Neural cell (in vitro differentiated cells): Measurements from ENCODE around the gene VWA1. TPM values are rescaled to one million over a fixed set of nuclear protein-coding genes. Genes with fewer than 3 reads are reported as not detected.
"Not testable (repeated sequence)": the region's sequence is repeated elsewhere in the genome, so short reads cannot be mapped to it uniquely, and the experiment has no call there.

ENCODE experiments used
- H2AFZ ChIP-seq: fragments of 200-600, 300-800 bp; sonication (generic), shearing (Covaris generic); 2 replicates; pipeline ENCODE4 v1.6.0; 2014; ENCODE audit warnings: low read depth, mild to moderate bottlenecking, antibody characterized with exemption, low read length, moderate library complexity
- H3F3A ChIP-seq: fragments of 200-600 bp; shearing (Covaris generic); 2 replicates; pipeline ENCODE4 v1.6.1; 2016; ENCODE audit warnings: mild to moderate bottlenecking, moderate library complexity, mixed read lengths, antibody characterized with exemption, low read length; ENCODE audit not compliant: insufficient read depth, poor library complexity, severe bottlenecking
- H3K27ac ChIP-seq: fragments of 200-600, 300-800 bp; sonication (generic), shearing (Covaris generic); 2 replicates; pipeline ENCODE4 v1.5.1; 2014; ENCODE audit warnings: mild to moderate bottlenecking, low read length, moderate library complexity
- H3K27me3 ChIP-seq: fragments of 300-800, 200-600 bp; sonication (generic), shearing (Covaris generic); 2 replicates; pipeline ENCODE4 v1.6.0; 2014; ENCODE audit warnings: mild to moderate bottlenecking, low read depth, low read length, moderate library complexity; ENCODE audit not compliant: insufficient read depth
- H3K36me3 ChIP-seq: fragments of 300-800, 200-600 bp; sonication (generic), shearing (Covaris generic); 2 replicates; pipeline ENCODE4 v1.5.1; 2014; ENCODE audit warnings: mild to moderate bottlenecking, antibody characterized with exemption, low read length, moderate library complexity; ENCODE audit not compliant: insufficient read depth
- H3K4me2 ChIP-seq: fragments of 300-800, 200-600 bp; sonication (generic), shearing (Covaris generic); 2 replicates; pipeline ENCODE4 v1.6.0; 2014; ENCODE audit warnings: mild to moderate bottlenecking, low read length
- H3K4me3 ChIP-seq: fragments of 300-800, 200-600 bp; sonication (generic), shearing (Covaris generic); 2 replicates; pipeline ENCODE4 v1.5.1; 2014; ENCODE audit warnings: mild to moderate bottlenecking, low read length, moderate library complexity
- H3K79me2 ChIP-seq: fragments of 200-600 bp; shearing (Covaris generic); replicated peaks from 2 replicates; pipeline ENCODE4 v1.6.0; 2014; ENCODE audit warnings: mild to moderate bottlenecking, low read length, moderate library complexity; ENCODE audit not compliant: insufficient read depth
- H3K9ac ChIP-seq: fragments of 300-800, 200-600 bp; sonication (generic), shearing (Covaris generic); 2 replicates; pipeline ENCODE4 v1.6.1; 2016; ENCODE audit warnings: mild to moderate bottlenecking, low read length, mixed read lengths
- H3K9me2 ChIP-seq: fragments of 200-600 bp; shearing (Covaris generic); 2 replicates; pipeline ENCODE4 v1.6.1; 2016; ENCODE audit warnings: mild to moderate bottlenecking, low read length, mixed read lengths; ENCODE audit not compliant: insufficient read depth
- H3K9me3 ChIP-seq: fragments of 200-600, 300-800 bp; sonication (generic), shearing (Covaris generic); 2 replicates; pipeline ENCODE4 v1.6.1; 2016; ENCODE audit warnings: mild to moderate bottlenecking, mixed run types, low read length, moderate library complexity, mixed read lengths
- H4K20me1 ChIP-seq: fragments of 200-600 bp; shearing (Covaris generic); 2 replicates; pipeline ENCODE4 v1.6.1; 2016; ENCODE audit warnings: mild to moderate bottlenecking, mixed run types; ENCODE audit not compliant: insufficient read depth
- CTCF ChIP-seq: fragments of 450-650 bp; IDR thresholded peaks from 2 replicates; pipeline ENCODE4 v1.5.1; 2014; ENCODE audit warnings: antibody characterized with exemption, mild to moderate bottlenecking, moderate library complexity; ENCODE audit not compliant: poor library complexity, severe bottlenecking
- EP300 ChIP-seq: fragments of 450-650 bp; conservative IDR thresholded peaks from 2 replicates; pipeline ENCODE4 v1.6.1; 2014; ENCODE audit warnings: antibody characterized with exemption, mild to moderate bottlenecking, moderate library complexity; ENCODE audit not compliant: poor library complexity, severe bottlenecking
- EZH2 ChIP-seq: fragments of 200-600, 300-800 bp; shearing (Covaris generic), sonication (generic); IDR thresholded peaks from 2 replicates; pipeline ENCODE4 v1.6.1; 2014; ENCODE audit warnings: antibody characterized with exemption, low read length, borderline replicate concordance, mild to moderate bottlenecking; ENCODE audit not compliant: insufficient read depth, poor library complexity, severe bottlenecking
- MXI1 ChIP-seq: fragments of 450-650 bp; conservative IDR thresholded peaks from 2 replicates; pipeline ENCODE4 v1.6.1; 2014; ENCODE audit warnings: antibody characterized with exemption, mild to moderate bottlenecking; ENCODE audit not compliant: poor library complexity, severe bottlenecking
- POLR2AphosphoS5 ChIP-seq: IDR thresholded peaks from 2 replicates; pipeline ENCODE4 v1.6.1; 2012
- RAD21 ChIP-seq: fragments of 450-650 bp; conservative IDR thresholded peaks from 2 replicates; pipeline ENCODE4 v1.6.1; 2014; ENCODE audit warnings: antibody characterized with exemption, mild to moderate bottlenecking, moderate library complexity
- REST ChIP-seq: IDR thresholded peaks from 2 replicates; pipeline ENCODE4 v1.6.1; 2012; ENCODE audit warnings: borderline replicate concordance
- SMC3 ChIP-seq: fragments of 450-650 bp; conservative IDR thresholded peaks from 2 replicates; pipeline ENCODE4 v1.6.1; 2014; ENCODE audit warnings: antibody characterized with exemption, mild to moderate bottlenecking, moderate library complexity; ENCODE audit not compliant: poor library complexity
- TAF1 ChIP-seq: IDR thresholded peaks from 2 replicates; pipeline ENCODE4 v1.6.1; 2012; ENCODE audit warnings: low read depth
- polyA plus RNA-seq: library from polyadenylated mRNA; depleted of rRNA; stranded (reverse); fragments of >200 nt; gene quantifications from 2 replicates; pipeline ENCODE4 v1.2.3, GENCODE V29; 2014

VWA1 gene
- polyA plus RNA-seq, 1 donor from 2014 or later, result 0.88 TPM

GRCh38 chr1:1455366-1455884 lies 19.9 kb downstream of the VWA1 start:
- no peaks in the 10 kb centered on the region for H4K20me1 ChIP-seq
- TF ChIP-seq POLR2AphosphoS5, result no peak
- no peak for TF ChIP-seq SMC3
- no peak for TF ChIP-seq TAF1
- TF ChIP-seq EZH2, result no peak
- no peak for TF ChIP-seq CTCF
- TF ChIP-seq RAD21, result no peak
- no peak for TF ChIP-seq REST
- TF ChIP-seq EP300, result no peak
- TF ChIP-seq MXI1, result no peak
- H3K9ac ChIP-seq, result no peak overlapping the region
- H3F3A ChIP-seq, result no peaks in the 10 kb centered on the region
- no peak overlapping the region for H3K27ac ChIP-seq
- H3K9me2 ChIP-seq, result no peaks in the 10 kb centered on the region
- H3K4me2 ChIP-seq, result no peak overlapping the region
- H3K79me2 ChIP-seq, result no peaks in the 10 kb centered on the region
- no peaks in the 10 kb centered on the region for H3K9me3 ChIP-seq
- H3K27me3 ChIP-seq, result no peaks in the 10 kb centered on the region
- no peak overlapping the region for H3K4me3 ChIP-seq
- no peak overlapping the region for H2AFZ ChIP-seq
- H3K36me3 ChIP-seq, result no peaks in the 10 kb centered on the region

- H2AFZ ChIP-seq, H3K27ac ChIP-seq, H3K79me2 ChIP-seq, H3K9me2 ChIP-seq, H3K4me3 ChIP-seq, H3F3A ChIP-seq, H3K27me3 ChIP-seq, H3K9me3 ChIP-seq, H3K9ac ChIP-seq, H4K20me1 ChIP-seq, H3K4me2 ChIP-seq, H3K36me3 ChIP-seq: not testable (repeated sequence)
Observed at GRCh38 chr1:1455934-1456333, 20.4 kb downstream of the VWA1 start.

- H4K20me1 ChIP-seq, H3K27me3 ChIP-seq, H3K9me3 ChIP-seq, H3K9me2 ChIP-seq, H3K4me2 ChIP-seq, H3K4me3 ChIP-seq, H3K9ac ChIP-seq, H3F3A ChIP-seq, H3K79me2 ChIP-seq, H3K27ac ChIP-seq, H2AFZ ChIP-seq, H3K36me3 ChIP-seq: not testable (repeated sequence)
Observed at GRCh38 chr1:1456683-1457255, 21.3 kb downstream of the VWA1 start.

GRCh38 chr1:1459156-1459555 lies 23.7 kb downstream of the VWA1 start:
- H3K4me2 ChIP-seq, H3K27me3 ChIP-seq, H2AFZ ChIP-seq, H3K9me2 ChIP-seq, H3K9me3 ChIP-seq, H3K27ac ChIP-seq, H4K20me1 ChIP-seq, H3K4me3 ChIP-seq, H3K9ac ChIP-seq, H3K36me3 ChIP-seq, H3F3A ChIP-seq, H3K79me2 ChIP-seq: not testable (repeated sequence)

- H3K4me3 ChIP-seq, H3K9me2 ChIP-seq, H3K27ac ChIP-seq, H3K79me2 ChIP-seq, H3K36me3 ChIP-seq, H3K27me3 ChIP-seq, H3K4me2 ChIP-seq, H4K20me1 ChIP-seq, H2AFZ ChIP-seq, H3K9ac ChIP-seq, H3K9me3 ChIP-seq, H3F3A ChIP-seq: not testable (repeated sequence)
Observed at GRCh38 chr1:1459711-1460110, 24.2 kb downstream of the VWA1 start.
